Medulla oblongata (tissue), 1 donor: ENCODE data around the gene ARHGAP22.

Experiments used
- DNase-seq: peaks from one replicate; pipeline ENCODE4 v3.0.0-alpha.2; 2015; ENCODE audit errors: extremely low spot score

ARHGAP22 gene

DNA sequence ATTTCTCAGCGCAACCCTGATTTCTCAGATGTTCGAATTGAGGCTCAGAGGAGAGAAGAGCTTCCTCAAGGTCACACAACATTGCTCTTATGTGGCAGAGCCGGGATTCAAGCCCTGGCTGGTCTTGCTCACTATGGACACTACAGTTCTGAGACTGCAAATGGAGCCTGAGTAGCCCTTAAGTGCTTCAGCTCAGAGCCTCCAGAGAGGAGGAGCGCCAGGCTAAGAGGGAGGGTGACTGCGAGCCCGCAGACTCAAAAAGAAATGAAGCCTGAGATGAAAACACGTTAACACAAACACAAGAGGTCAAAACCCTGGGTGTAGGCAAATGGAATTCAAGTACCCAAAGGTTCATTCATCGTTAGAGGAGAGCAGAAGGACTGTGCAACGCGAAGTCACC lies 13.9 kb downstream of the ARHGAP22 start:
- DNase-seq, result no peak

DNA sequence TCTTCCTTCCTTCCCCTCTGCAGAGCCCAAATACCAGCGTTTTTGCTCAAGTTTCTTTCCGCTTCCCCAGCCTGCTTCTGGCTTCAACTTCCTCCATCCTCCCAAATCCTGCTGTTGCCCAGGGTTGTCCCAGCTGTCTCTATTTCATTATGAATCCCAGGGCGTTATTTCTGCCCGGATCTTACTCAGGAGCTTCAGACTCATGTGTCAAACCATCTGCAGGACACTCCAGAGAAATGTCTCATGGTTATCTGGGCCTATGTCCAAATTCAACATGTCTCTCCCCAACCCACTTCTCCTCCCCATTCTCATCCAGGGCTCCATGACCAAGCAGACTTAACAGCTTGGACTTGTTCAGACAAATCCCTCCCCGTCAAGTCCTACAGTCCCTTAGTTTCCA lies 15.6 kb downstream of the ARHGAP22 start:
- peak; percentile 68 for DNase-seq

DNA sequence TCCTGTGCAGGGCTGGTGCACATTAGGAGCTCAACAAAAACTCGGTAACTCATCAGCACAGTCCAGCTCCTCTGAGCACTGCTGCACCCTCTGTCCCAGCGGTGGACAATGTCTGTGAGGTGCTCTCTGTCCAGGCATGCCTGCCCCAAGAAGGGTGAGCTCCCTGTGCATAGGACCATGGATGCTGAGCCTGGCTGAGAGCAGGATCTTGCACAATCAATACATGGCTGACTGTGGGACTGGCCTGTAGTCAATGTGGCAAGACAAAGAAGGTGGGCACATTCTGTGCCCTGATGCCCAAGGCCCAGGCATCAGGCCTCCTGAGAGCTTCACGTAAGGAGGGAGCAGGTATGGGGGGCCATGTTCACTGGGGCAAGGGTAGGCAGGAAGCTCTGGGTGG lies 17.1 kb downstream of the ARHGAP22 start:
- no peak for DNase-seq

DNA sequence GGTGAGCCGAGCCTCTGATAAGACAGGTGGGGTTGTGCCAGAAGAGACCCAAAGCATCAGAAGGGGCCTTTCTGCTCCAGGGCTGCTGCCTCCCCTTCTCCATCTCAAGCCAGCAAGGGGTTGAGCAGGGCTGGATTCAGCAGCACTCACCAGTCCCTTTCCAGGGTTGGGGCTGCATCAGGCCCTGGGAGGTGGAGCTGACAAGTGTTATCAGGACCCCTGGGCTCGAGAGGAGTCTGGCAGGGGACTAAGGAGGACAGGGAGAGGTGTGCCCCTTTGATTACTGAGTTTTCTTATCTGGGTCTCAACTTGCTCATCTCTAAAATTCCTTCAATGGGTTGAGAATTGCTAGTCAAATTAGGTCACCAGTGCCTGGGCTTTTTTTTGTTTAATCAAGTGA lies 17.8 kb downstream of the ARHGAP22 start:
- no peak for DNase-seq

DNA sequence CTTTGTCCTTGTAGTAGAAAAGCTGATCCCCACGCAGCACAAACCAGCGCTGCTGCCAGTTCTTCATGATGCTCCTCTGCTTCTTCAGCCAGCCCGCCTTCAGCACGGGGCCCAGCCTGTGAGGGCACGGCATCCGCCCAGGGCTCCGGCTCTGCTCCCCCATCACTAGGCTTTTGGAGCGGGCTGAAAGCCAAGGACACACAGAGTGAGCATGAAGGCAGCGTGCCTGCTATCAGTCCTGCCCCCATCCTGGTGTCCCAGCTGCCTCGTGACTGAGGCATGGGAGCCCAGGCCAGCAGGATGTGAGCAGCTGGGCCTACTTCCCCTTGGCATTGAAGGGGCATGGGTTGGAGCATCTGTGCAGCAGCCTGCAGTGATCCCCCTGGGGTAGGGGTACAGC lies 21.9 kb downstream of the ARHGAP22 start:
- DNase-seq, result peak; percentile 86

DNA sequence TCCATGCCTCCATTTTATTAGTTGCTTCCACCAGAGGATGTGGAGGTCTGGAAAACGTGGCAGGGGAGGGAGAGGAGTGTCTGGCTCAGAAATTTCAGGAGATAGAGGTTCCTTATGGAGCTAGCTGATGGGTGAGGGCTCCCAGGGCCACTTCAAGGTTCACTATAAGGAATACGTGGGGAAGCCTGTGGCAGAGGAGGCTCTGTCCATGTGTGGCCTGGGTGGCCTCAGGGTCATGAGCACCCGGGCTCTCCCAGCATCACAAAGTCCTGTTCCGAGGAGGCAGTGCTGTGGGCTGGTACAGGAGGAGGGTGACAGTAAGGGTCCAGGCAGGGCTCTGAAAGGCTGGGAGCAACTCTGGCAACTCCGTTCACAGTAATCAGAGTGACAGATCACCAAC lies 24.6 kb downstream of the ARHGAP22 start:
- DNase-seq, result no peak

DNA sequence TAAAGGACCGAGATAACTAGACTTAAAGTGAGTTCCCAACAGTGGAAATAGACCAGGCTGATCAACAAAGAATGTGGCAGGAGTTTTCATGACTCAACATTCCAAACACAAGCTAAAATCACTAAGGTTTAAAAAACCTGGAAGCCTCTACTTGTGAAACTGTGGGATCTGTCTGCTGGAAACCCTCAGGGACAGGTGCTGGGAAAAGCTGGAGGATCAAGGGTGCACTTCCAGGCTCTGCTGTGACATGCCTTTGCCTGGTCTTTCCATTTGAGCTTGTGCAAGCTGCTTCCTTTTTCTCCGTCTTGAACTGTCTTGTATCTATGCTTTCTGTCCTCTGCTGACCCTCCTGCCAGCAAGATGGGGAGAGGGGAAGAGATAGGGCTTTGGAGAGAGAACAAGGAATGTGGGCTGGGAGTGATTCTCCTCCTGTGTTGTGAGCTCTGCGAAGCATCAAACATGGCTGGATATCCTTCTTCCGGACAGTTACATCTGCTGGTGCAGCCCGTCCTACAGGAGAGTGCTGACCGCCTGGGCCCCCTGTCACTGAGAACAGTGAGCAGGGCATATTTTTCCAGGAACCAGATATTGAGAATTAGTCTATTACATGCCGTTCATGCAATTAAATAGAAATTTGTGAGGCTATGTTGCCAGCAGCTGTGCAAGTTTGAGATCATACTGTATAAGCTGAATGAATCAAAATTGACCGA lies 25.5 kb downstream of the ARHGAP22 start:
- no peak for DNase-seq

DNA sequence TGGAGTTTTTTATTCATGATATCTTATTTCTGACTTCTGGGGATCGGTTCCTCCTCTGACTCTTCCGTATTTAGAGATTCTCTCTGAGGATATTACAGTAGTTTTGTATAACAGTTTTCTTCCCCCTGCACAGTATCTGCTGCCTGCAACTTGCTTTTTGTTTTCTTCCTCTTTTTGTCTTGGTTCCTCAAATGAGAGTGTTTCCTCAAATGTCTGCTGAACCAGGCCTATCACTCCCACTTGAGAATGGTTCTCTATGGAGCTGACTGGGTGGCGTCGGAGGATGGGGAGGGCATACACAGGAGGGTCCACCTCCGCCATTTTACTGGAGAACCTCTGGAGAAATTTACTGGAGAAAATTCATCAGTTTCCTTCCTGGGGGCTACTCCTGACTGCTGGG lies 27.7 kb downstream of the ARHGAP22 start:
- DNase-seq, result peak; percentile 82

DNA sequence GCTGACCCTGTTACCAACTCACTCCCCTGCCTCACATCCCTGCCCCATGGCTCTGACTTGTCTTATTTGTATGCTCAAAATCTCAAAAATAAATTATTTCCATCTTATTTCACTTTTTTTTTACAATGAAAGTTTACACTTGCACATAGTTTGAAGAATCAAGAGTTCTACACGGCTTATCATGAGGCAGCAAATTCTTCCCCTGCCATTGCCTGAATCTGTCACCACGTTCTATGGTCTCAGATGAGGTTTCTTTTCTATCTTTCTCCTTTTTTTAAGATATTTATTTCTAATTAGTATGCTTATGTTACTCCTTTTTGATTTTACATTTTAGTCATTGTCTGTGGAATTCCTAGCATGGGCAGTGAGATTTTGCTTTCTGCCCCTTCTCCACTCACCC lies 28.4 kb downstream of the ARHGAP22 start:
- DNase-seq, result no peak

DNA sequence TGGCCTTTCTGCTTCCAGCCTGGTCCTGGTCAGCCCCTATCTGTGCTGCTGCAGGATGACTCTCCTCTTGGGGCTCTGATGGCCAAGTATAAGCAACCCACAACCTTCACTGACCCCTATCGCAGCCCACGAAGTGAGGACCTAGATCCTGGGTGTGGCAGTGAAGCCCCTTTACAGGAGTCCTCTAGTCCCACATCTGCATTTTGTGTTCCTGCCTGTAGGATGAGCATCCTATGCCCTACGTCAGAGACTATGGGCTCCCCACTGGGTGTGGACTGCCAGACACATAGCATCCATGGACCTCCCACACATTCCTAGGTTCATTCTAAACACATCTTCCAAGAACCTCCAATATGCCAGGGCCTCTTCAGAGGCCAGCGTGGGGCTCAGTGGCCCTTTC lies 29.0 kb downstream of the ARHGAP22 start:
- no peak for DNase-seq

DNA sequence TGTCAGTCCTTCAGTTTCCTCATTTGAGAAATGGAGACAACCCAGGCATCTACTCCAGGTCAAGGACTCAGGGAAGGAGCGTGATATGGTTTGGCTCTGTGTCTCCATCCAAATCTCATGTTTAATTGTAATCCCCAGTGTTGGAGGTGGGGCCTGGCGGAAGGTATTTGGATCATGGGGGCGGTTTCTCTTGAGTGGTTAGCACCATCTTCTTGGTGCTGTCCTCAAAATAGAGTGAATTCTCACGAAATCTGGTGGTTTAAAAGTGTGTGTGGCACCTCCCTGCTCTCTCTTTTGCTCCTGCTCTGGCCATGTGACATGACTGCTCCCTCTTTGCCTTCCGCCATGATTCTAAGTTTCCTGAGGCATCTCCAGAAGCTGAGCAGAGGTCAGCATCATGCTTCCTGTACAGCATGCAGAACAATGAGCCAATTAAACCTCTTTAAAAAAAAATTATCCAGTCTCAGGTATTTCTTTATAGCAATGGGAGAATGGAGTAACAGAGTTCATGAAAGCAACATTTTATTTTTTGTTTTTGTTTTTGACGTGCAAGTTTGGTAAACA lies 30.0 kb downstream of the ARHGAP22 start:
- no peak for DNase-seq

DNA sequence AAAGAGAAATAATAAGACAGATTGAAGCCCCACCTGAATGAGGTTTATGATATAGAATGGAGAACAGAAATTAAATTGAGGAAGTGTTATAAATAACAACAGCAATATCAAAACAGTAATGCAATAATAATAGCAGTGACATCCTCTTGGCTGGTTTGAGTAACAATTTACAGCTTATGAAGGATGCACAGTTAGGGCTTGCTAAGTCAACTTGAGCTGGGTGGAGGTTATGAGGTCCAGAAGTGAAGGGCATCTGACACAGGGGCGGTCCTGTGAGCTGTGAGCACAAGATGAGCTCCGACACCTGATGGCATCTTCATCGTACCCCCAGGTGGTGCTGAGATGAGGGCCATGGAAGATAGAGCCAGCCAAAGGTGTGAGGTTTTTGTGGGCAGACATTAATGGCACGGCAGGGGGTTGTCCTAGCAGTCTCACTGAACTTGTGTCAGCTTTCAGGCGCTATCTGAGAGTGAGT lies 30.5 kb downstream of the ARHGAP22 start:
- DNase-seq, result no peak

DNA sequence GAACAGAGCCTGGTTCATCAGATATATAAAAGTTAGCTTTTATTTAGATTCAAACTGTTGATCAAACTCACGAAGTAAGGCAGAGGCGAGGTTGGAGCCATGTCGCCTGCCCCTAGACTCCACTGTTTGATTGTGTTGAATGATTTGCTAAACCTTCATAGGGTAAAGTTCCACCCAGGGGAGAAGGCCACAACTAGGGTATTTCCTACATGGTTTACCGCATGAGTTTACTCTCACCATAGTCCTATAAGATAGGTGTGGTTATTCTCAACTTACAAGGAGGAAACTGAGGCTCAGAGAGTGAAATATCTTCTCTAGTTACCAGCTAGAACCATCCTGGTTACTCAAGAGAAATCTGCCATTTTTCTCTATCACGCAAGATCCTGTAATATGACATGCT lies 31.8 kb downstream of the ARHGAP22 start:
- DNase-seq, result no peak

DNA sequence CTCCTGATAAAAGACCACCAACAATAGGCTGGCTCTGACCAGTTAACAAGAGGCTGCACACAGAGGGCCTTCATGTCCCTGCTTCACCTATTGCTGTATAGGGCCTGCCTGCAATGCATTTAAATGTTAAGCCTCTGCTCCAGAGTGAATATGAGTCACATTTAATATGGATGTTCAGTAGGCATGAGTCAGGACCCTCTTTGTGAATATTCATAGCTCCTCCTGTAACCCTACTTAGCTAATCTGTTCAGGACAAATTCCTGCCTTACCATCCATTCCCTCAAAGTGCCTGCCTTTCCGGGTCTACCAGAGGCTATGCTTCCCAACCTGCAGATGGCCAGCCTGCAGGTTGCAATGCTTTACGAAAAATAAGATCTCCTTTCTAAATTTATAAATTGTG lies 32.5 kb downstream of the ARHGAP22 start:
- DNase-seq, result no peak

DNA sequence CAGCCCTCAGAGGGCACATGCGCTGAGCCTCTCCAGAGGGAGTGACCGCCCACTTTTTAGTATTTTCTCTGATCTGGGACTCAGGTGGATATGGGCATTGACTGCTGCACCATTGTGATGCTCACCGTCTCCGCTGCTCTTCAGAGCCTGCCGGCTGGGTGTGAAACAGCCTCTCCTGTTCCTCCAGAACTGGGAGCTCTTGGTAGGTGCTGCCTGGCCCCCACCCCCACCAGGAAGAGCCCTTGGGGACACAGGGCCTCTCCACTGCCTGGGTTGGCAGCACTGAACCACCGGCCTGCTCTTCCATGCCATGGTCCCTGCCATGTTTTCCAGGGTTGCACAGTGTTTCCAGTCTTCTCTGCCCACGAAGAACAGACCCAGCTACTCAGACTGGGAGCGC lies 36.3 kb downstream of the ARHGAP22 start:
- no peak for DNase-seq

DNA sequence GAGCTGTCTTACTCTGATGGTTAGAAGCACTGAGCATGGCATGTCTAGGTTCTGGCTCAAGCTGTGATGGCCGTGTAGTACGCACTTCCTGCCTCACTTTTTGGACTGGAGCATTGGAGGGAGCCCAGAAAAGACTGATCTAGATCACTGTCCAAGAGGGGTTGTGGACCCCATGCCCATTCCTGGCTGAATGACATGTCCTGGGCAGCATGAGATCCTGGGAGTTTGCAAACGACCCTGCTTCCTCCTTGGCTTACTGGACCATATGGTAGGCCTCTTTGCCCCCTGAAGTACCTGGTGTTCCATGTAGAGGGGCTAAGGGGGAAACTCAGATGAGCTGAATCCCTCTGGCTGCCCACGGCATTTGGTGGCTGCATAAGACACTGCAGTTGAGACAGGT lies 36.7 kb downstream of the ARHGAP22 start:
- DNase-seq, result no peak

DNA sequence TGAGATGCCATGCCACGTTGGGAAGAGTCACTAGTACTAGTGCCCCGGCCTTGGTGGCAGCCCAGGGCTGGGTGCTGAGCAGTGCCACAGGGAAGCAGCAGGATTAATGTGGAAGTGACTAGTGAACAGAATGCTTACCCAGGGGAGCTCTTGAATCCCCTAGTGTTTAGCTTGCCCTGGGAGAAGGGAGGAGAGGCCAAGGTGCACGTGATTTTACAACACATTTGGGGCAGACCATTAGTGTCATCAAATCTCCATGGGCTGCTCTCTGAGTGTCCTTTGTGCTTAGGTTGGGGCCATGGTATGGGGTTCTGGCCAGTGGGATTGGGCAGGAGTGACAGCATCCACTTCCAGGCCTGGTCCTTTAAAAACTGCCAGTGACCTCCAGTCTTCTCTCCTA lies 37.5 kb downstream of the ARHGAP22 start:
- DNase-seq, result no peak

DNA sequence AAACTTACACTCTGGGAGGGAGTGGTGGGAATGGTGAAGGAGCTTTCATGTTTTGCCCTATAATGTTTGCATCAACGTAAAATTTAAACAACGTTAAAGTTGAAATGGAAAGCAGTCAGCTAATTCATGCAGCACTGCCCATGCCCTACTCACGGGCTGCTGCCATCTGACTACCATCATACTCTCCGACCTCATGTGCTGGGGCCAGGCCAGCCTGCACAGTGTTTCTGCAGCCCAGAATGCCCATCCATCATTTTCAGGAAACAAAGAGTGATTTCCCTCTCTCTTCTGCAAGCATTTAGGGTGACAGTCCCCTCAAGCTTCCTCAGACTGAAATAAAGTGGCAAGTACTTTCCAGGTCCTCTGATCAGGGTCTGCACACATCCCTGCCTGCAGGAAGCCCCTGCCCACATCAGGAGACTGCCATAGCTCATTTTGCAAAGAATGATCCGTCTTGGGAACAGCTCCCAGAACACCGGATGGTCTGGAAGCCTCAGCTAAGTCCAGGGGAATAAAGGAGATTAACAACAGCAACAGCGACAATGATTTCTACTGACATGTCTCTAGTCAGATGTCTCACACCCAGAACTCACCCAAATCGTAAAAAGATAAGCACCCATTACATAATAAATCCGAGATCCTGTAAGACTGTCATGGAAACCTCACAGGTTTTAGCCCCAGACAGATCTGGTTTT lies 40.3 kb downstream of the ARHGAP22 start:
- no peak for DNase-seq

DNA sequence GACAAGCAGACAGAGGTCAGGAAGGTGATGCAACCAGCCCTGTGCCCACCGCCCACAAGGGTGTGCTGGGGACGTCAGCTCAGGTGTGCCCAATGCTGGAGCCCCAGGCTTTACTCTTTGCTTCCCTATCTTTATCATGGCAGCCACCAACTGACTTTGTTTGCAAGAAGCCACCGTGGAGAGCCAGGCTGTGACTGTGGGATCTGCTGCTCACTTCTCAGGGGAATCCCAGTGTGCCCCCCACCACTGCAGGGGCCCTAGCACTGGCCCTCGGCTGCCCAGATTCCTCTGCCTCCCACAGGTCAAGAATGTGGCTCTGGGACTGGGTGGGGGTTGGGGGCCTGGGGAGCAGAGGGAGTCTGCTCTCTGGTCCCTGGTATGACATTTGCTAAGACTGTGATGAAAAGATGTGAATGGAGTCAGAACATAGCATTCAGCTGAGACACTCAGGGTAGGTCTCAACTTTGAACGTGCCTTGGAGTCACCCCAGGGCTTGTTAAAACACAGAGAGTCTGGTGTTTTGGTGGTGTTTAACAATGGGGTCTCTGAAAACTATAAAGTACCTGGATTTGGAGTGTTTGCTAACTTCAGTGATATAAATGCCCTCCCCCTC lies 47.3 kb downstream of the ARHGAP22 start:
- DNase-seq, result no peak

DNA sequence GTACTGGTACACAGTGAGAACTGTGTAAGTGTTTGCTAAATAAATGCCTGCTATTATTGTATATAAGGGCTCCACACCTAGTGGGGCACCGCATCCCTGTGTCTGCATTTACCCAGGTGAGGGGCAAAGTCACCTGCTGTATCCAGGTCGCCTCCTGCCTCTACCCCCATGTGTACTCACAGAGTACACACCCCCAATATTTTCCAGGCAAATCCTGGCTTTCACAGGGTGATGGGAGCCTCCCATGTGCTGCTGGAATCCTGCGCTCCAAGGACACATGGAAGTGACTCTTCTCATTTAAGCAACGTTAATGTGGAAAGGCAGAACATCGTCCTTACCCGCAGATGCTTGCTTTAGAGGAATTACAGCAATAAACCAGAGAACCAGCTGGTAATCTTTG lies 48.2 kb downstream of the ARHGAP22 start:
- DNase-seq, result no peak

DNA sequence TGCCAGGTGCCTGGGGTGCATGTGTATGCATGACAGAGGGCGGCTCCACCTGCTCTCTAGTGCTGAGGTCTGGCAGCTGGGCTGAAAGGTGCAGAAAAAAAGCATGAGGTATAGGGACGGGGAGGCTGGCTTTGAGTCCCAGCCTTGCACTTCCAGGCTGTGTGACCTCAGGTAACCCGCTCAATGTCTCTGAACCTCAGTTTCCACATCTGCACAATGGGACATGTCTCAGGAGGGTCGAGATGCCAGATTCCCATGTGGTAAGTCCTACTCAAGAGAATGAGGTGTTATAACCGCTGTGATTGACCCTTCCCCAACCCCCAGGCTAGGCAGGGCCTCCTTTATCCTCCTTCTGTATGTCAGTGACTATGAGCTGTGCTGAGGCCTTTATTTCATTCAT lies 48.8 kb downstream of the ARHGAP22 start:
- DNase-seq, result no peak

DNA sequence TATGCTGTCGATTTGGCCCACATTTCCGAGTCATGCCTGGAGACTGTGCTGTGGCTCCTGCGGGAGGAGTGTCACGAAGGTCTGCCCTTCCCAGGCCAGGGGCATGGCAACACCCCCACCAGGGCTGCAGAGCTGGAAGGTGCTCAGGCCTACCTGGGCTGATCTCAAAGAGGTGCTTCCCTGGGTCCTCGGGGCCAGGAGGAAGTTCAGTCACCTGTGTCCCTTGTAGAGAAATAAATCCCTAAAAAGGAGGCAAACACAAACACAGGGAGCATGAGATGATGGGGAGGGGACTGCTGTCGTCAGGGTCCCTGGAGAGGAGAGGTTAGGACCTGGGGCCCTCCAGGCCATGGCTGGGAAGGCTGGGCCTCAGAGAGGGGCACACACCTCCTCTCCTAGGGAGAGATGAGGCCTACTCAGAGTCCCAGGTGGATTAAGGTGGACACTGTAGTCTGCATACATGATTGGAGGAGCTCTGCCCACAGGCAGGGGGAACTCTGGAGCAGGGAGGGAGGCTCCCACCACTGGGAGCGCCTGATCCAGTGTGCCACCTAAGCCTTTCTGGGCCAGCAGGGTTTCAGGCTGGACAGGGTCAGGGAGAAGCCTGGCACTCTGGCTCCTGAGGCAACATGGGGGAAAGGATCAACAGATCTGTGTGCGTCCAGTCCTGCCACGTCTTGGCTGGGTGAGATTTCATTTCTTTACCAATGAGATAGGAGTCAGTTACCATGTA lies 49.4 kb downstream of the ARHGAP22 start:
- DNase-seq, result no peak
